K562 (cell line): ENCODE results near the gene RABL6. TPM values are rescaled to one million over a fixed set of nuclear protein-coding genes. Genes with fewer than 3 reads are reported as not detected.

Experiments used
- ATAC-seq: fragments of 200-7000 bp; cut with Tn5 transposase; 3 replicates; pipeline ENCODE4 v1.9.1; 2020; ENCODE audit warnings: moderate library complexity
- BruUV-seq: library from RNA; stranded (reverse); fragments of 400-500 nt; replicated peaks from 2 replicates; lab custom pipeline; 2021; lab: Mats Ljungman, UMichigan
- CTCF ChIA-PET: fragments of 300-600 bp; formaldehyde crosslinking; extraction: SDS; loops from one replicate; lab custom pipeline; 2021; ENCODE audit warnings: low intra/inter-chr PET ratio; lab: Yijun Ruan, JAX
- POLR2A ChIA-PET: fragments of 300-600, 350-650 bp; sonication (Branson Sonifier 250); formaldehyde crosslinking; extraction: SDS; loops from one replicate; lab custom pipeline; 2021; ENCODE audit warnings: antibody characterized with exemption, inconsistent platforms; lab: Yijun Ruan, JAX
- DNase-seq, 4 experiments: peaks; one replicate each; pipeline versions ENCODE4 v3.0.0 to v3.0.0-alpha.2; 2011 to 2018; ENCODE audit warnings: low spot score in 3 of 4, mixed read lengths in 3 of 4; ENCODE audit errors: extremely low read depth in 1 of 4
- FAIRE-seq: peaks from 2 replicates; lab custom pipeline; 2011; peaks lifted over from hg19 to GRCh38; lab: Jason Lieb, UNC
- H2AFZ ChIP-seq: 2 replicates; pipeline ENCODE4 v1.6.0; 2011; ENCODE audit warnings: low read depth, low read length, control low read depth, inconsistent platforms
- H3K27ac ChIP-seq: fragments of 200-600 bp; 3 replicates; pipeline ENCODE4 v1.8.0; 2011; ENCODE audit warnings: low read depth, mild to moderate bottlenecking, control low read depth, inconsistent platforms, low read length, moderate library complexity, mixed read lengths; ENCODE audit errors: extremely low read depth
- H3K27me3 ChIP-seq, 2 experiments: fragments of 300-600 bp in 1 of 2; 2 replicates in 1 of 2; 3 replicates in 1 of 2; pipeline versions ENCODE4 v1.6.0 to v1.8.0; 2011; ENCODE audit warnings: inconsistent platforms in 2 of 2, low read length in 2 of 2, mild to moderate bottlenecking in 1 of 2, mixed read lengths in 1 of 2, moderate library complexity in 1 of 2; ENCODE audit not compliant: control insufficient read depth in 2 of 2, insufficient read depth in 2 of 2
- H3K36me3 ChIP-seq: fragments of 300-600 bp; 3 replicates; pipeline ENCODE4 v1.8.0; 2011; ENCODE audit warnings: mild to moderate bottlenecking, low read length, inconsistent platforms; ENCODE audit not compliant: control insufficient read depth, insufficient read depth
- H3K4me1 ChIP-seq, 2 experiments: fragments of 200-600 bp in 1 of 2; replicated peaks in 1 of 2; 2 replicates in 1 of 2; 3 replicates in 1 of 2; pipeline versions ENCODE4 v1.5.1 to v1.8.0; 2011; ENCODE audit warnings: inconsistent platforms in 2 of 2, low read length in 2 of 2, mild to moderate bottlenecking in 1 of 2, mixed read lengths in 1 of 2, moderate library complexity in 1 of 2; ENCODE audit not compliant: control insufficient read depth in 2 of 2, insufficient read depth in 2 of 2
- H3K4me2 ChIP-seq: 2 replicates; pipeline ENCODE4 v1.6.1; 2011; ENCODE audit warnings: low read length, control low read depth, inconsistent platforms, mixed read lengths; ENCODE audit not compliant: insufficient read depth
- H3K4me3 ChIP-seq: fragments of 200-600 bp; sonication (generic), shearing (Covaris generic); 2 replicates; pipeline ENCODE4 v1.5.1; 2016; ENCODE audit warnings: control low read depth, inconsistent platforms
- H3K79me2 ChIP-seq: fragments of 200-600 bp; 3 replicates; pipeline ENCODE4 v1.8.0; 2011; ENCODE audit warnings: low read length, inconsistent platforms; ENCODE audit not compliant: control insufficient read depth, insufficient read depth
- H3K9ac ChIP-seq, 2 experiments: 2 replicates each; pipeline versions ENCODE4 v1.6.0 to v1.6.1; 2011; ENCODE audit warnings: low read depth in 2 of 2, low read length in 2 of 2, control low read depth in 1 of 2, inconsistent platforms in 1 of 2, mild to moderate bottlenecking in 1 of 2, mixed read lengths in 1 of 2; ENCODE audit not compliant: insufficient read depth in 1 of 2
- H3K9me1 ChIP-seq: one replicate; pipeline ENCODE4 v1.6.0; 2011; ENCODE audit warnings: inconsistent platforms, mild to moderate bottlenecking, low read length, moderate library complexity; ENCODE audit not compliant: control insufficient read depth, insufficient read depth
- H3K9me3 ChIP-seq: replicated peaks from 2 replicates; pipeline ENCODE4 v1.5.1; 2011; ENCODE audit warnings: low read depth, low read length, inconsistent platforms; ENCODE audit not compliant: control insufficient read depth, insufficient read depth
- H4K20me1 ChIP-seq: replicated peaks from 2 replicates; pipeline ENCODE4 v1.6.1; 2011; ENCODE audit warnings: low read length, inconsistent platforms, mixed read lengths; ENCODE audit not compliant: control insufficient read depth, insufficient read depth
- CEBPB ChIP-seq: fragments of 450-650 bp; IDR thresholded peaks from 2 replicates; pipeline ENCODE4 v1.6.1; 2016; ENCODE audit warnings: missing genetic modification characterization, missing compliant biosample characterization
- MTF1 ChIP-seq: fragments of 250-450 bp; sonication (Bioruptor Pico); IDR thresholded peaks from 2 replicates; pipeline ENCODE4 v1.9.0; 2021; ENCODE audit warnings: moderate library complexity, mild to moderate bottlenecking, inconsistent platforms, borderline replicate concordance
- RBM25 ChIP-seq: fragments of 200-400 bp; formaldehyde crosslinking; IDR thresholded peaks from 2 replicates; pipeline ENCODE4 v1.6.1; 2018; ENCODE audit warnings: low read length, low read depth, moderate library complexity; ENCODE audit not compliant: severe bottlenecking
- ZNF12 ChIP-seq: sonication (generic); formaldehyde crosslinking; IDR thresholded peaks from 2 replicates; pipeline ENCODE4 v1.4.0; 2020; ENCODE audit warnings: mild to moderate bottlenecking, missing genetic modification reagents
- ZNF583 ChIP-seq: fragments of 250-450 bp; sonication (Bioruptor Pico); IDR thresholded peaks from 2 replicates; pipeline ENCODE4 v1.4.0; 2020
- WGBS: fragments of 100-300 bp; shearing (Covaris generic); methylation state at CpG from one replicate; pipeline ENCODE4 v1.1.6; 2016; ENCODE audit warnings: low coverage, mixed read lengths; ENCODE audit not compliant: insufficient coverage; ENCODE audit errors: missing lambda C conversion rate; 5-methylcytosine and 5-hydroxymethylcytosine counted together
- in situ Hi-C: fragments of 300-500 bp; cut with MboI; formaldehyde crosslinking; loops from 4 replicates; pipeline ENCODE4 v1.15.0; 2018; ENCODE audit warnings: inconsistent platforms, mixed read lengths
- intact Hi-C: fragments of 100-400 bp; cut with micrococcal nuclease; formaldehyde crosslinking; loops from 2 replicates; pipeline ENCODE4 v1.14.2; 2022
- polyA plus RNA-seq, 8 experiments: library from polyadenylated mRNA; depleted of rRNA in 4 of 8; stranded (reverse) in 5 of 8; unstranded in 3 of 8; fragments of >200 nt; fragmentation: Nextera tagmentation in 2 of 8; fragmentation: Illumina TruSeq in 1 of 8; extraction: Ambion mirVana in 2 of 8; extraction: Trizol in 1 of 8; gene quantifications; 2 replicates each; pipeline versions ENCODE4 v1.2.1 to v1.2.3, GENCODE V29; 2011 to 2014; ENCODE audit warnings: inconsistent platforms in 1 of 8, missing spikeins in 1 of 8
- total RNA-seq, 7 experiments: library from RNA; depleted of rRNA in 6 of 7; stranded (reverse); fragments of >200 nt in 6 of 7; fragmentation: Illumina TruSeq in 2 of 7; extraction: Trizol in 2 of 7; gene quantifications; 2 replicates each; pipeline versions ENCODE4 v1.2.1 to v1.2.3, GENCODE V29; 2011 to 2021; ENCODE audit warnings: low replicate concordance in 1 of 7

Gene RABL6
- total and polyA plus RNA-seq, 9 of the 15 experiments (the other 6 are each of a cell fraction or from before 2014, with no cell fraction given) = 5.6 to 181 (median 84.5) TPM

DNA sequence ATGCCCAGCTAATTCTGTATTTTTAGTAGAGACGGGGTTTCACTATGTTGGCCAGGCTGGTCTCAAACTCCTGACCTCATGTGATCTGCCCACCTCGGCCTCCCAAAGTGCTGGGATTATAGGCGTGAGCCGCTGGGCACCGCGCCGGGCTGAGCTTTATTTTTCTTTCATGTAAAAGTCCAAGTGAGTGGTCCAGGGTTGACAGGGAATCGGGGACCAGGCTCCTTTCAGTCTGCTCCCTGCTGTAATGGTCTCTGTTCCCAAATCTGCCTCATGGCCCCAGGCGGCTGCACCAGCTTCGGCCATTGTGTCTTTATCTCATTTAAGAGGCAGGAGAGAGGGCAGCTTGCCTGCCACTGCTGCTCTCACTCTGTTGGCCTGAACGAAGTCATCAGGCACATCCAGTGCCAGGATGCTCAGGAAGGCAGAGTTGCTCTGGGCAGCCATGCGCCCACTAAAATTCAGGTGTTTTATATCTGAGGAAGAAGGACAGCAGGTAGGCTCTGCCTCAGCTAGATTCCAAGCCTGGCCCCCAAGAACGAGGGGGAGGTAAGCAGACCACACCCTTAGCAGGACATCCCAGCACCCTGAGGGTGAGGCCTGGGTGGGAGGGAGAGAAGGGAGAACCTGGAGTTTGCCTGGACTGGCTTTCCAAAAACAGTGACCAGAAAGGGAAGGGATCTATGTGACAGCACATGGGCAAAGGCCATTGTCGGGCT is 13.3 kb upstream of the RABL6 start:
- DNase-seq (no peak), FAIRE-seq (peak; percentile 11), ATAC-seq (no peak)
- intact Hi-C loops (no loop called here), in situ Hi-C loops (loop anchor here (25.0 kb wide), 1 partner anchor 443 kb away; the partner anchor contains the start of genes CYSRT1, RNF224, SLC34A3 and TUBB4B)
- CTCF ChIA-PET = no interaction called here
- Histone ChIP-seq H3K27ac (no peak overlapping the region), H2AFZ (no peak overlapping the region), H3K27me3 (no peaks in the 10 kb centered on the region), H3K4me2 (no peak overlapping the region), H3K79me2 (peaks cover 19% of the 10 kb centered on the region), H3K4me1 (peaks cover 54 to 66% of the 10 kb centered on the region in 2 experiments), H3K9me1 (peaks cover 4% of the 10 kb centered on the region), H3K4me3 (no peak overlapping the region), H3K9me3 (no peaks in the 10 kb centered on the region), H4K20me1 (peaks cover 5% of the 10 kb centered on the region; the same call in 1 of the 2 replicates), H3K36me3 (peaks cover 18% of the 10 kb centered on the region; the same call in 1 of the 3 replicates), H3K9ac (peak overlapping the region in 1 of 2 experiments; percentile 82; a peak in 2 of 4 replicates)
- POLR2A ChIA-PET = interaction anchor here (0.6 to 2.8 kb wide), 4 partner anchors 8 to 384 kb away, joined by 3 to 14 read pairs (median 5); partner anchors contain the start of gene RABL6
- WGBS = 75% methylated on average over 14 of the region's 14 CpGs
- no TSS peak for BruUV-seq
- TF ChIP-seq ZNF12 (CRISPR knock-in tag) = no peak
- no peak for TF ChIP-seq ZNF583 (CRISPR knock-in tag)
- TF ChIP-seq MTF1 (CRISPR knock-in tag) = no peak

DNA sequence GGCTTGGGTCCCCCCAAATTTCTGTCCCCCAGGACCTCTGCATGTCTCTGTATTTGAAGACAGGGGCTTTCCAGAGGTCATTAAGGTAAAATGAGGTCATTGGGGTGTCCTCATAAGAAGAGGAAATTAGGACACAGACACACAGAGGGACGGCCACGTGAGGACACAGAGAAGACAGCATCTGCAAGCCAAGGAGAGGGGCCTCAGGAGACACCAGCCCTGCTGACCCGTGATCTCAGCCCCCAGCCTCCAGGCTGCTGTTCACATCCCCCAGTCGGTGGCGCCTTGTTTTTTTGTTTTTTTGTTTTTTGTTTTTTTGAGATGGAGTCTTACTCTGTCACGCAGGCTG is 12.8 kb upstream of the RABL6 start:
- H3K36me3 ChIP-seq = peaks cover 18% of the 10 kb centered on the region; the same call in 1 of the 3 replicates
- H4K20me1 ChIP-seq = peaks cover 5% of the 10 kb centered on the region; the same call in 1 of the 2 replicates
- POLR2A ChIA-PET = interaction anchor here (0.6 to 2.8 kb wide), 2 partner anchors 13 to 383 kb away, joined by 4 to 14 read pairs; partner anchors contain the start of gene RABL6
- BruUV-seq = no TSS peak
- intact Hi-C loops (no loop called here), in situ Hi-C loops (loop anchor here (25.0 kb wide), 1 partner anchor 442 kb away; the partner anchor contains the start of genes CYSRT1, RNF224, SLC34A3 and TUBB4B)
- no peak for FAIRE-seq
- ATAC-seq = no peak
- H3K27ac ChIP-seq = no peak overlapping the region
- 53% methylated on average over 6 of the region's 6 CpGs for WGBS
- H2AFZ ChIP-seq = no peak overlapping the region
- no peak overlapping the region for H3K4me2 ChIP-seq
- no peak overlapping the region for H3K4me3 ChIP-seq
- H3K9me1 ChIP-seq = peaks cover 4% of the 10 kb centered on the region
- peak overlapping the region in 1 of 2 experiments; percentile 82; a peak in 2 of 4 replicates for H3K9ac ChIP-seq
- no peaks in the 10 kb centered on the region for H3K27me3 ChIP-seq
- peaks cover 51 to 71% of the 10 kb centered on the region in 2 experiments for H3K4me1 ChIP-seq
- CTCF ChIA-PET = no interaction called here
- peaks cover 19% of the 10 kb centered on the region for H3K79me2 ChIP-seq
- DNase-seq = no peak
- no peaks in the 10 kb centered on the region for H3K9me3 ChIP-seq
- TF ChIP-seq CEBPB (tag) (no peak), RBM25 (no peak)
